IPS DF 4.7 (cell line): ENCODE measurements around the gene YY1.
"Not testable (repeated sequence)": the region's sequence is repeated elsewhere in the genome, so short reads cannot be mapped to it uniquely, and the experiment has no call there.

Experiments used
- DNase-seq: peaks from one replicate; pipeline ENCODE4 v3.0.0-alpha.2; 2013; ENCODE audit warnings: low spot score; ENCODE audit errors: extremely low read depth

The YY1 gene

GRCh38 chr14:100243020-100243419 lies 4.1 kb downstream of the YY1 start:
- DNase-seq = no peak

- DNase-seq = no peak
Measured at GRCh38 chr14:100246809-100247428, 8.0 kb downstream of the YY1 start.

GRCh38 chr14:100250732-100251465 lies 12.0 kb downstream of the YY1 start:
- DNase-seq = no peak

GRCh38 chr14:100252684-100253083 lies 13.7 kb downstream of the YY1 start:
- no peak for DNase-seq

- DNase-seq = no peak
Measured at GRCh38 chr14:100256339-100256895, 17.5 kb downstream of the YY1 start.

GRCh38 chr14:100261621-100262020 lies 22.7 kb downstream of the YY1 start:
- no peak for DNase-seq

GRCh38 chr14:100262545-100262944 lies 23.6 kb downstream of the YY1 start:
- DNase-seq = no peak

- DNase-seq = no peak
Measured at GRCh38 chr14:100263141-100263540, 24.2 kb downstream of the YY1 start.

GRCh38 chr14:100267990-100268389 lies 29.0 kb downstream of the YY1 start:
- DNase-seq = no peak

- DNase-seq = no peak
Measured at GRCh38 chr14:100268591-100269207, 29.8 kb downstream of the YY1 start.

GRCh38 chr14:100271247-100271939 lies 32.4 kb downstream of the YY1 start:
- DNase-seq = no peak

GRCh38 chr14:100274250-100274649 lies 35.3 kb downstream of the YY1 start:
- DNase-seq = no peak

- no peak for DNase-seq
Measured at GRCh38 chr14:100275214-100275613, 36.3 kb downstream of the YY1 start.

GRCh38 chr14:100278702-100279101 lies 39.8 kb downstream of the YY1 start:
- DNase-seq = no peak

GRCh38 chr14:100279133-100279532 lies 40.2 kb downstream of the YY1 start:
- no peak for DNase-seq

- no peak for DNase-seq
Measured at GRCh38 chr14:100279563-100279962, 40.6 kb downstream of the YY1 start.

- DNase-seq = no peak
Measured at GRCh38 chr14:100281286-100282082, 42.5 kb downstream of the YY1 start.

- no peak for DNase-seq
Measured at GRCh38 chr14:100282083-100282350, 43.1 kb downstream of the YY1 start.

GRCh38 chr14:100282766-100283419 lies 43.9 kb downstream of the YY1 start:
- no peak for DNase-seq

- DNase-seq = not testable (repeated sequence)
Measured at GRCh38 chr14:100283436-100283835, 44.5 kb downstream of the YY1 start.
